ENCODE data around the gene BSPRY.

The BSPRY gene

DNA sequence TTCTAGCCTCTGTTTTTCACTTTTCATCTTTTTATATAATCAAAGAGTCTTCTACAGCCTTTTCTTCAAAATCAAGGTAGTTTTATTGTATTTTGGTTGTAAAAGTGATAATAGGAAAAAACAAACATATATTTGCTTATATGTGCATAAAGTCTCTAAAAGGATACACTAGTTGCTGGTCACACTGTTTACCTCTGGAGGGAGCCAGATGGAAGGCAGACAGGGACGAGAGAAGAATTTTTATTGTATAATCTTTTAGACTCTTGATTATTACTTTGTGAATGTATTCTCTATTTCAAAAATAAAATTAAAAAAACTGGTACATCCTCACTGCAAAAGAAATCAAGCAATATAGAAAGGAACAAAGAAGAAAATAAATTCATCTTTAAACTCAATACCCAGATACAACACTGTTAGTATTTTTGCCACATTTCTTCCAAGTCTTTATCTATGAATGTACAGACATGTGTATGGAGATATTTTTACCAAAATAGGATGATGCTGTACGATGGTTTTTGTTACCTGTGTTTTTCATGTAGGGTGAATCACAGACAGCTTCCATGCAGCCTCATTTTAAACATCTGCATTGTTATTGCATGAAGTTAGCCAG lies 40.0 kb upstream of the BSPRY start:
- peak; percentile 46 for DNase-seq (ENCODE audit: low read depth)
- TF ChIP-seq, protein P1, sequence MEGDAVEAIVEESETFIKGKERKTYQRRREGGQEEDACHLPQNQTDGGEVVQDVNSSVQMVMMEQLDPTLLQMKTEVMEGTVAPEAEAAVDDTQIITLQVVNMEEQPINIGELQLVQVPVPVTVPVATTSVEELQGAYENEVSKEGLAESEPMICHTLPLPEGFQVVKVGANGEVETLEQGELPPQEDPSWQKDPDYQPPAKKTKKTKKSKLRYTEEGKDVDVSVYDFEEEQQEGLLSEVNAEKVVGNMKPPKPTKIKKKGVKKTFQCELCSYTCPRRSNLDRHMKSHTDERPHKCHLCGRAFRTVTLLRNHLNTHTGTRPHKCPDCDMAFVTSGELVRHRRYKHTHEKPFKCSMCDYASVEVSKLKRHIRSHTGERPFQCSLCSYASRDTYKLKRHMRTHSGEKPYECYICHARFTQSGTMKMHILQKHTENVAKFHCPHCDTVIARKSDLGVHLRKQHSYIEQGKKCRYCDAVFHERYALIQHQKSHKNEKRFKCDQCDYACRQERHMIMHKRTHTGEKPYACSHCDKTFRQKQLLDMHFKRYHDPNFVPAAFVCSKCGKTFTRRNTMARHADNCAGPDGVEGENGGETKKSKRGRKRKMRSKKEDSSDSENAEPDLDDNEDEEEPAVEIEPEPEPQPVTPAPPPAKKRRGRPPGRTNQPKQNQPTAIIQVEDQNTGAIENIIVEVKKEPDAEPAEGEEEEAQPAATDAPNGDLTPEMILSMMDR (IDR thresholded peaks at IDR 0.05; ENCODE audit: insufficient read depth, low read depth, low read length, missing control alignments), result peak; percentile 48
- H3K4me3 ChIP-seq (ENCODE audit: low read depth, low read length), result no peak overlapping the region

DNA sequence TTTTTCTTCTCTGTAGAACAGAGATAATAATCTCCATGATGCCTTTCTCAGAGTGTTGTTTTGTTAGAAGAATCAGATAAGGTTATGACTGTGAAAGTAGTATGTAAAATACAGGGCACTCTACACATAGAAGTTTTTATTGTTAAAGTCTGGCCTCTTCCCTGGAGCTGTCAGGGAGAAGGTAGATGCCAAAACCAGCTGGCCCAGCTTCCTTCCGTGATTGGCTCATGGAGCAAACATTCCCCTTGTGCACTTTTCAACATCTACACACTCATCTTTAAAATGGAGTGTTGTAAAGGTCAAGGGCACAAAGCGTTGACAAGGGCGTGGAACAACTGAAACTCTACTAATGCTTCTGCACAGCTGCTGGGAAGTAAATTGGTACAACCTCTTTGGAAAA lies 38.8 kb upstream of the BSPRY start:
- TF ChIP-seq, protein P1 (IDR thresholded peaks at IDR 0.05; ENCODE audit: insufficient read depth, low read depth, low read length, missing control alignments), result no peak
- DNase-seq (ENCODE audit: low read depth), result no peak
- no peak overlapping the region for H3K4me3 ChIP-seq (ENCODE audit: low read depth, low read length)

DNA sequence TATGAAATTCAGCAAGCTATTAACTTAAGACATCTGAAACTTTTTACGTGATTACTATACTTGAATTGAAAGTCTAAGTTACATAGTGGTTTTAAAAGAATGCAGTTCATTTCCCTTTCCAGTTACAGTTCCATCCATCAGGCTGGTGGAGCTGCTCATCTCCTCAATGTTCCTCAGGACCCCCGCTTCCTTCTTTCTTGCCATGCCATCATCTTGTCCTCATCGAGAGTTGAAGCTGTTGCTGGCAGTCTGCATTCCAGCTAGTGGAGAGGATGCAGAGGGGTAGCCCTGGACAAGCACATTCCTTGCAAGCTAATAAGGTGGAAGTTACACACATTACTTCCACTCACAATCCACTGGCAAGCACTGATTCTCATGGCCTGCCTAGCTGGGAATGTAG lies 37.4 kb upstream of the BSPRY start:
- no peak overlapping the region for H3K4me3 ChIP-seq (ENCODE audit: low read depth, low read length)
- TF ChIP-seq, protein P1 (IDR thresholded peaks at IDR 0.05; ENCODE audit: insufficient read depth, low read depth, low read length, missing control alignments), result no peak
- no peak for DNase-seq (ENCODE audit: low read depth)

DNA sequence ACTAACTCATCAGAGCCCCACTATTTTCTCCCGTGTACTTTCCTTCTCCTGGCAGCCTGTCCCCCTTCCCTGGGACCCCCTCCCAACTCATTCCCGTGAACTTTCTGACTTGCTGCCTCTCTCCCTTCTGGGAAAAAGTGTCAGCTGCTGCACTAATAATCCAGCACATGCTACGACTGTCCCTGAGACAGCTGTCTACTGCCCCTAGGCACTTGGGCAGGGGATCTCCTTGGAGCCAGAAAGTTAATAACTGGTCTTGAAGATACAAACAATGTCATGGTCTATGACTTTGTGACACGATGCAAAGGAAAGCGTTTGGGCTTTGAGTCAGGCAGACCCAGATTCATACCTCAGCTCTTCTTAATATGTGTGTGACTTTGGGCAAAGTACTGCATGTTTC lies 36.1 kb upstream of the BSPRY start:
- DNase-seq (ENCODE audit: low read depth), result no peak
- TF ChIP-seq, protein P1 (IDR thresholded peaks at IDR 0.05; ENCODE audit: insufficient read depth, low read depth, low read length, missing control alignments), result no peak
- no peak overlapping the region for H3K4me3 ChIP-seq (ENCODE audit: low read depth, low read length)

DNA sequence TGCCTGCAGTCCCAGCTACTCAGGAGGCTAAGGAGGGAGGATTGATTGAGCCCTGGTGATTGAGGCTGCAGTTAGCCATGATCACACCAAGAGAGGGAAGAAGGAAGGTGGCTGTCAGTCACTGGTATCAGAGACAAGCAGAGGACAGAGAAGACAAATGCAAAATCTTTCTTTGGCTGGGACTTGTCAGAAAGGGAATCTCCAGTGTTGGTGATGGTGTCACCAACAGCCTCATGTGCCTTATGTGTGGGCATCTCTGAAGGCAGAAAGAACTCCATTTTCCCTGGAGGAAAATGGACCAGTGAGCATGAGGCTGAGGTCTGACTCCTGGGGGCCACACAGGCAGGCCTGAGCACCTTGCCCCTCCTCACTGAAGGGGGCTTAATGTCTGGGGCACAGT lies 34.1 kb upstream of the BSPRY start:
- TF ChIP-seq, protein P1 (IDR thresholded peaks at IDR 0.05; ENCODE audit: insufficient read depth, low read depth, low read length, missing control alignments), result no peak
- H3K4me3 ChIP-seq (ENCODE audit: low read depth, low read length), result no peak overlapping the region
- no peak for DNase-seq (ENCODE audit: low read depth)

DNA sequence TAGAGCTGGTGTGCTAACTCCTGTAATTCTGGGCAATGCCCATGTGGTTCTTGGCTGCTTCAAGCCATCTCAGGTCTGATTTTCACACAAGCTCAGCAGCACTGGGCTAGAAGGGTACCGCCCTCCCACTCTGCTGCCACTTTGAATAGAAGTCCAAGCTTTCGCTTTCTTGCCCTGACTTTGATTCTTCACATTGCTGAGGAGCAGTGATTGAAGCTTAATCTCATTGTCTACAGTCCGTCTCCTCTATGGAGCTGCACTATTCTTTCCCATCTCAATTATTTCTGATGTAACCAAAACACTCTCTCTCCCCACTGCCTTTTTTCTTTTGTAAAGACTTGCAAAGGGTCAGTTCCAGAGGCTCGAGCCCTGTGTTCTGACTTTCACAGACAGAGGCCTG lies 33.3 kb upstream of the BSPRY start:
- TF ChIP-seq, protein P1 (IDR thresholded peaks at IDR 0.05; ENCODE audit: insufficient read depth, low read depth, low read length, missing control alignments), result no peak
- no peak for DNase-seq (ENCODE audit: low read depth)
- H3K4me3 ChIP-seq (ENCODE audit: low read depth, low read length), result no peak overlapping the region

DNA sequence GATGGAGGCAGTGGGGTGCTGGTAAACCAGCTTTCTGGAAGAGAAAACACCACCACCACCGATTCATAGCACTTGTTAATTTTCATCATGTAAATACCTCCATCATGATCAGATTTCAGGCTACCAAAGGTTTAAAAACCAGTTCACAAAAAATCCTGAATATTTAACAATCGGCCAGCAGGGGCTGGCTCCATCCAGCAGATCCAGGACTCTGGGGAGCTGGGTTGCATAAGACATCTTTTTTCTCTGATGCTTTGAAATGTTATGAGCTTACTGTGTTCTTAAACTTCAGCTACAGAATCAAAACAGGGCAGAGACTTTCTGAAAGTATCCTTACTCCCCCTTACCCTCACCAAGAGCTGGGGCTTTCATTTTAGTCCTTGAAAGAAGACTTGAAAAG lies 31.6 kb upstream of the BSPRY start:
- H3K4me3 ChIP-seq (ENCODE audit: low read depth, low read length), result no peak overlapping the region
- TF ChIP-seq, protein P1 (IDR thresholded peaks at IDR 0.05; ENCODE audit: insufficient read depth, low read depth, low read length, missing control alignments), result no peak
- DNase-seq (ENCODE audit: low read depth), result no peak
